NCI-H2029 (cell line): Measurements from ENCODE around the gene MYLK2.

Experiments
- DNase-seq: peaks from one replicate; lab custom pipeline; 2025; lab: John Stamatoyannopoulos, UW

Gene MYLK2

DNA sequence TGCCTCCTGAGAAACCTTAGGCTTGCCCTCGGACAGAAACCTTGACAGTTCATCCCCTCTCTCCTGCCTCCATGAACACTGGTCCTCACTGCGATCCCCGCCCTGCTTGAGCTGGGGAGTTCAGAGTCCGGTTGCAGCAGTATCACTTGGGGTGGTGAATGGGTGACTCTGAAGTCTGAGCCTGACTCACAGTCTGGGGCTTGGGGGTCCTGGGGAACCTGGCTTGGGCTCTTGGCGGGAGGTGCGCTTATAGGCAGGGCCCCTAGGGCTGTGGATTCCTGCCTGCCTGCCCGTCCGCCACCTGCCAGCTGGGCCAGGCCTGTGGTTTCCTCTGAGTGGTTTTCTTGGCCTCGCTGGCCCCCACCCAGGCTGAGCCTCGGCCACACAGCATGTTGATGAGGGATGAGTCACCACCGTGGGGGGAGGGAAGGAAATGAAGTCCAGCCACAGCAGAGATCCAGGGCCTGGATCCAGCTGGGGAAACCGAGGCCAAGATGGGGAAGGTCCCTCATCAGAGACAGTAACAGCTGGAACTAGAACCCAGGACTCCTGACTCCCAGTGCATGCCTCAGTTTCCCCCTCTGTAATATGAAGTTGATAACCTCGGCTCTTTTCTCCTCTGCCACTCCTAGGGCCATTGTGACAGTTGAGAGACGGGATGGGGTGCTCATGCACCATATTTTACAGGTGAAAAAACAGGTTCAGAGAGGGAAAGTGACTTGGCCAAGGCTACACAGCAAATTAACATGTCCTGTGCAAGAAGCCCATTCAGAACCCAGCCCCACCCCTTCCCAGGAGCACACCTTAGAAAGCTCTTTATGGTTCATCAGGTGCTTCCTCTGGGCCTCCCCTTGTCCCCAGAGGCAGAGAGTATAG lies 17.1 kb downstream of the MYLK2 start:
- peak; percentile 88 for DNase-seq

- DNase-seq, result no peak
These were observed 17.9 kb downstream of the MYLK2 start for GRCh38 chr20:31836853-31837608.

DNA sequence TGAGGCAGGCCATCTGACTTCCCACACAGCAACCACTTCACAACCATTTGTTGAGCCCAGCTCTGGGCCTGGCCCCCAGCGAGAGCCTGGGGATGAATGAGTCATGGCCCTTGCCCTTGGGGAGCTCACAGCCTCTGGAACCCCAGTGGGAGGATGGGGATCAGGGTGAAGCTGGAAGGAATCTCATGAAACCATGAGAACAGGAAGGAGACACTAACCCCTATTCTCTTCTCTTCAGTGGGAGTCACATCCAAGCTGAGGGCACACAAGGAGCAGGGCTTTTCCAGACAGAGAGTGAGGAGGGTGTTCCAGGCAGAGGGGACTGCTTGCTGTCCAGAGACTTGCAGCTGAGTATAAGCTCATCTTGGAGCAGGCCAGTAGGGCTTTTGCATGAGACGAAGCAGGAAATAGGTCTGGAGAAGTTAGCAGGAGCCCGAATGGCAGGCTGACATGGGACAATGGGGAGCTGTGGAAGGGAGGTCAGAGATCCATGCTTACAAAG lies 18.8 kb downstream of the MYLK2 start:
- DNase-seq, result no peak

- no peak for DNase-seq
These were observed 19.6 kb downstream of the MYLK2 start for GRCh38 chr20:31838646-31839292.

DNA sequence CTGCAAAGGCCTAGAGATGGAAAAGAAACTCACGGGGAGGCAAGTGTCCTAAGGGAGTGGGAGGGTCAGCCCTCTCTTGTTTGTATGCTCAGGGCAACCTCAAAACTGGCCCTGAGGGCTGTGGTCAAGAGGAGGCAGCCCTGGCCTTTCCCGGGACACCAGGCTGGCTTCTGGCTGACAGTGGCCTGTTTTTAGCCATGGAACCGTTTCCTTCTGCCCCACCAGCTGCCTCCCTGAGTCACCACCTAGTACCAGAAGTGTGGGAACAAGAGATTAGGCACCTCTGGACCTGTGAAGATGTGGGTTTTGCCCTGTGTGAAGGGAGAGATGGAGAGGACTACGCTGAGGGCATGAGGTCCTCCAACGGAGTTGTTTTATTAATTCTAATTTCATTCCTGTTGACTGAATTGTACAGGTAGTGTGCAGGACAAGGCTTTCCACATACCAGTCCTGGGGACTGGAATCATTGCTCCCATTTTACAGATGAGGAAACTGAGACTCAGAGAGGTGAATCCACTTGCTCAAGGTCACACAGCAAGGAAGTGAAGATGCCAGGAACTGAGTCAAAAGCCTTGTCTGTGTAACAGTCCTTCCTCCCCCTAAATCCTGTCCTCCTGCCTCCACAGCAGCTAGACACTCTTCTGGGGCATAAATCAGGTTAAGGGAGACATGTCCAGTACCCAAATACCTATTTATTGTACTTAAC lies 20.8 kb downstream of the MYLK2 start:
- DNase-seq, result no peak

DNA sequence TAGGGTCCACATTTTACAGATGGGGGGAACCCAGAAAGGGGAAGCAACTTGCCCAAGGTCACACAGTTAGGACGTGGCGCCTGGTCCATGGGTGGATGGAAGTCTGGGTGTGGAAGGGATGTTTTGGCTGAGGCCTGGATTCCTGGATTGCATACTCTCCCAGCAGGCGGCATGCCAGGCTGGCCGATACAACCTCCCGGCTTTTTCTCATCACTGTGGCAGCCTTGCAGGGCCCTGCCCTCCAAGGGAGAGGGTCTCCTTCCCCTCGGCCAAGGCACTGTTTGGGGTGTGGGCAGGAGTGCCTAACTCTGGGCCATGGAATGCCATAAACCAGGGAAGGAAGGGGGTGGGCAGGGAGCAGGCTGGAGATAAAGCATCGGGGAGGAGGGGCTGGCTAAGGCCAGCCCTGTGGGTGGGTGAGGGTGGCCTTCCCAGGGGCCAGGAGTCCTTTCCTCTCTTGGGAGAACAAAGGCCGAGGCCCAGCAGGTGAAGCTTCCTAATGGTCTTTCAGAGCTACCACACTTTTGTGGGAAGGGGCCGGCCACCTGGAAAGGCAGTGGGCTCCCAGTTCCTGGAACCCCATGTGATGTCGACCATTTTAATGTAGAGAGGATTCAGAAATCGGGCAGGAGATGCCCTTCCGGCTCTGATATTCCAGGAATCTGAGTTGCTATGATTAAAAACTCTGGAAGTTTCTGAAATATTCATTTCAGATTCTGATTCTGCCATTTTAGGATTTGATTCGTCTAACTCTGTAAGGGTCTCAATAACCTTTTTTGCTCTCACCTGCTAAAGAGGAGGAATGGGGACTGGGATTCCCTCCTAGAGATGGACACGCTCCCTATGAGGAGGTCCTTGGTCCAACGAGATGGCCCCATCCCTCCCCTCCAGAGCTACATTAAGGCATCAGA lies 22.0 kb downstream of the MYLK2 start:
- no peak for DNase-seq

DNA sequence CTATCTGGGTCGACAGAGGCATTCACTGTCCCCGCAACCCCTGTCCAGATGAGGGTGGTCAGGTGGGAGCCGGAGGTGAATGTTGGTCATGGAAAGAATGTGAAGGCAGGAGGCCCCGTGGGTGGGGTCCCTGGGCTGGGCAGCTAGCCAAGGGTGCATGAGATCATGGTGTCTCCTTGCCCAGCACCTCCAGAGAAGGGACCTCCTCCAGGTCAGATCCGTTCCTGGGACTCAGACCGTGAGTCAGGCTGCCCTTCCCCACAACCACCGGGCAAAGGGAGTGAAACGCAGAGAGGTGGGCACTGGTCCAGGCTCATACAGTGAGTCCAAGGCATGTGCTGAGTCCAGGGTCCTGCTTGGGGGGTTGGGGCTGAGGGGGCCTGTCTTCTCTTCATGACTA lies 22.8 kb downstream of the MYLK2 start:
- no peak for DNase-seq

GRCh38 chr20:31842471-31843157 lies 23.5 kb downstream of the MYLK2 start:
- DNase-seq, result no peak

GRCh38 chr20:31843288-31843687 lies 24.1 kb downstream of the MYLK2 start:
- DNase-seq, result no peak

DNA sequence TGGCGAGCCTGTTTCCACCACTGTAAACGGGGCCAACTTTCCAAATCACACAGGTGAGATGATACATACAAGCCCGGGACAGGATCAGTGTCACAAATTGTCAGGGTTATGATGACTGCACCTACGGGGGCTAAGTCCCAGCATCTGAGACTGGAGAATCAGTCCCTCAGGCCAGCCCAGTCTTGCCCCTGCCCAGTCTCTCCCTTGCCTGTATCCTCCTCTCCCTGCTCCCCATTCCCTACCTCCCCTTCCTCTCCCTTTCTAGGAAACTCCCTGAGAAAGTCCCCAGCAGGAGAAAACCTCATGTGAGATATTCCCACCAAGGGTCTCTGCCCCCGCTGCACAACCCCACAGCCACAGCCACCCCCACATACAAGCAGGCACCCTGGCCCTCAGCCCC lies 24.7 kb downstream of the MYLK2 start:
- no peak for DNase-seq

DNA sequence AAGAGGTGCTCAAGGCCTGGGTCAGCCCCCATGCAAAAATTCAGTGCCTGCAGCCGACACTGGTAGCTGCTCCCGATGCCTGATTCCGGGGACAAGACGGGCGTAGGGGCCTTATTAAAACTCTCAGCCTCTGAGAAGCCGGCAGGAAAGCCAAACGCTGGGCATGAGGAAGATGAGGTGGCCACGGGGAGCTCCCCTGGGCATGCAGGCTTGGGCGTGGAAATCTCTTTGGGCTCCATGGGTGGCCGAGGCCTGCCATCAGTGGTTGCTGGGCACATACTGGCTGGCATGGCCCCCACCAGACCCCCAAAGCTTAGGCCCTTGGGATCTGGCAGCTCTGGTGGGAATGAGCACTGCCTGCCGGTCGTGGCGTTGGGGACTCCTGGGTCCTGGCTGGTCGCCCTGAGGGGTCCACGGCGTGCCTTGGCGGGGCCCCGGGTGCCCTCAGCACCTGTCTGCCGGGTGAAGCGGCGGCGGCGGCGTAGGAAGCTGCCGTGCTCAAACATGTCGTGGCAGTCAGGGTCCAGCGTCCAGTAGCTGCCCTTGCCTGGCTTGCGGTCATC lies 25.7 kb downstream of the MYLK2 start:
- DNase-seq, result no peak

- no peak for DNase-seq
These were observed 26.2 kb downstream of the MYLK2 start, which contains the start of gene FOXS1 for GRCh38 chr20:31845300-31845863. TSS of gene FOXS1 (minus strand) at chr20:31845604. CDS start at chr20:31845542, 62 bp downstream.

DNA sequence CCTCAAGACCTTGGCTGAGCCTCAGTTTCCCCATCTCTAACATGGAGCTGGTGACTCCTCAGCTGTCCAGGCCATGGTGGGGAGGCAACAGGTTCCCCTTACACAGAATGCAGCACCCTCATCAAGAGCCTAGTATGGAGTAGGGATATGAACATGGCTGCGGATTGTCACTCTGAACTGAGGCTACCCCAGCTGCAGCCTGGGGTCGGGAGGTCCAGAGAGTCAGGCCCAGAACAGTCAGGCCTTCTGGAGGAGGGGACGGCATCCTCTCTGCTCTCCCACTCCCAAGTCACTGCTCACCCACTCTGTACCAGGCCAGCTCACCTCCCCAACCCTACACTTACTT lies 27.6 kb downstream of the MYLK2 start:
- DNase-seq, result no peak

DNA sequence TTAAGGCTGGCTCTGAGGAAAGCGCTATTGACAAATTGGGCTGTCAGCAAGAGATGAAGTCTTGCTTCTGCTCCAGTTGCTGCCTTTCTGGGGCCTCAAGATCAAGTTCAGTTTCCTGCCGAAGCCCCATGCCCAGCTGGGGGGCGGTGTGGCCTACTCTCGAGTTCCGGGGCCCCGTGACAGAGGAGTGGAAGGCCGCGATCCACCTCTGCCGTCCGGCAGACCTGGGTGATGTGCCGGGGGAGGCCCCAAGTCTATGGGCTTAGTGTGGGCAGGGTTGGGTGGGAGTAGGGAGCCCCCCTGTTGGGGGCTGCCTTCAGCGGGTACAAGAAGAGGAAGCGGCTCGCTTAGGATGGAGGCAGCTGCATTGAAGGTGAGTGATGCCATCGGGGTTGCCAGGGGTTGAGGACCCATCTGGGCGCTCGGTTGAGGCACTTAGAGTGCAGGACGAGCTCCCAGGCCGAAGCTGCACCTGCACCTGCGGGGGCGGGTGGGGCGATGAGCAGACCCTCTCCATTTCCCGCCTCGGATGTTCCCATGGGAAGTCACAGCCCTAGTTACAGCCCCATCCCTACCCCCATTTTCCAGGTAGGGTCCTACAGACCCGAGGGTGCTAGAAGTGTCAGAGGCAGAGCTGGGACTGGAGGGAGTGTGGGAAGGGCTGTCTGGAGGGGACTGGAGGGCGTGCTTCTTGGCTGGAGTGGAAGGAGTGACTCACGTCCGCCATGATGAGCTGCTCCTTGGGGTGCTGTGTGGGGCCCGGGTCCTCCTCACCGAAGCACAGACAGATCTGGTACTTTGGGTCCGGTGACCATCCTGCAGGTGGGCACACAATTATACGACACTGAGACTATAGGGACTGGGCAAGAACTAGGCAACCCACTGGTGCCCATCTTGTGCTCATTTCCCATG lies 29.2 kb downstream of the MYLK2 start:
- DNase-seq, result no peak

- DNase-seq, result peak; percentile 85
These were observed 30.3 kb downstream of the MYLK2 start for GRCh38 chr20:31849306-31849930.

- DNase-seq, result no peak
These were observed 32.2 kb downstream of the MYLK2 start for GRCh38 chr20:31851240-31851955.

GRCh38 chr20:31853481-31853880 lies 34.3 kb downstream of the MYLK2 start:
- DNase-seq, result no peak
